ENCODE results near the gene NFIC. TPM values are rescaled to one million over a fixed set of nuclear protein-coding genes. Genes with fewer than 3 reads are reported as not detected.
"Not testable (repeated sequence)": the region's sequence is repeated elsewhere in the genome, so short reads cannot be mapped to it uniquely, and the experiment has no call there.

NFIC gene
- total RNA-seq, 4 donors from 2014 or later: 165 to 297 (median 211) TPM

- H3K27me3 ChIP-seq: no peaks in the 10 kb centered on the region
- peak overlapping the region; percentile 84 to 91 (median 89) for H3K27ac ChIP-seq (replicated peaks in 1 of 4)
- H3K9me3 ChIP-seq: no peaks in the 10 kb centered on the region
- intact Hi-C loops (cut with DNase I): no loop called here
- DNase-seq (ENCODE audit: extremely low spot score): no peak
- no peak overlapping the region for H3K4me3 ChIP-seq
- WGBS: 61% methylated on average over 10 of the region's 10 CpGs
- peaks cover 61 to 96% (median 83%) of the 10 kb centered on the region in 4 donors for H3K36me3 ChIP-seq
- TF ChIP-seq EP300 (IDR thresholded peaks at IDR 0.05) (no peak), POLR2A (IDR thresholded peaks at IDR 0.05; ENCODE audit: low read depth) (no peak), POLR2AphosphoS5 (IDR thresholded peaks at IDR 0.05) (no peak), CTCF (IDR thresholded peaks at IDR 0.05) (no peak)
- H3K4me1 ChIP-seq: peaks cover 17 to 68% (median 60%) of the 10 kb centered on the region in 4 donors
These were observed 85.1 kb downstream of the NFIC start for GRCh38 chr19:3451451-3451866.

GRCh38 chr19:3452171-3452941 is 86.0 kb downstream of the NFIC start:
- Histone ChIP-seq H3K27me3 (no peaks in the 10 kb centered on the region), H3K27ac (replicated peaks in 1 of 4) (peak overlapping the region; percentile 84 to 91 (median 89)), H3K4me3 (no peak overlapping the region), H3K4me1 (peaks cover 23 to 68% (median 63%) of the 10 kb centered on the region in 4 donors), H3K9me3 (no peaks in the 10 kb centered on the region), H3K36me3 (peaks cover 63 to 98% (median 87%) of the 10 kb centered on the region in 4 donors)
- intact Hi-C loops (cut with DNase I): no loop called here
- TF ChIP-seq POLR2A (IDR thresholded peaks at IDR 0.05; ENCODE audit: low read depth) (no peak), POLR2AphosphoS5 (IDR thresholded peaks at IDR 0.05) (no peak), CTCF (IDR thresholded peaks at IDR 0.05) (no peak), EP300 (IDR thresholded peaks at IDR 0.05) (no peak)
- 86% methylated on average over 37 of the region's 38 CpGs for WGBS
- no peak for DNase-seq (ENCODE audit: extremely low spot score)

GRCh38 chr19:3452942-3453214 is 86.5 kb downstream of the NFIC start:
- H3K9me3 ChIP-seq; H3K27me3 ChIP-seq; DNase-seq (ENCODE audit: extremely low spot score); intact Hi-C loops (cut with DNase I); H3K4me3 ChIP-seq: not testable (repeated sequence)
- Histone ChIP-seq H3K36me3 (peaks cover 58 to 98% (median 86%) of the 10 kb centered on the region in 4 donors), H3K4me1 (peaks cover 28 to 71% (median 64%) of the 10 kb centered on the region in 4 donors), H3K27ac (replicated peaks in 1 of 4) (peak overlapping the region; percentile 84 to 91 (median 89))
- 94% methylated on average over 10 of the region's 10 CpGs for WGBS

GRCh38 chr19:3453840-3454239 is 87.5 kb downstream of the NFIC start:
- H3K4me1 ChIP-seq: peaks cover 38 to 80% (median 73%) of the 10 kb centered on the region in 4 donors
- no peaks in the 10 kb centered on the region for H3K27me3 ChIP-seq
- peak in 1 of 2 donors; percentile 5 for TF ChIP-seq POLR2AphosphoS5 (IDR thresholded peaks at IDR 0.05)
- TF ChIP-seq POLR2A (IDR thresholded peaks at IDR 0.05; ENCODE audit: low read depth): no peak
- peaks cover 55 to 93% (median 83%) of the 10 kb centered on the region in 4 donors for H3K36me3 ChIP-seq
- DNase-seq (ENCODE audit: extremely low spot score): no peak
- no peaks in the 10 kb centered on the region for H3K9me3 ChIP-seq
- H3K27ac ChIP-seq (replicated peaks in 1 of 4): peak overlapping the region; percentile 84 to 91 (median 89)
- intact Hi-C loops (cut with DNase I): no loop called here
- H3K4me3 ChIP-seq: no peak overlapping the region
- 76% methylated on average over 6 of the region's 25 CpGs for WGBS

GRCh38 chr19:3454656-3455392 is 88.4 kb downstream of the NFIC start:
- Histone ChIP-seq H3K4me1 (peaks cover 48 to 90% (median 83%) of the 10 kb centered on the region in 4 donors), H3K27ac (replicated peaks in 1 of 4) (peak overlapping the region; percentile 84 to 91 (median 89)), H3K36me3 (peaks cover 45 to 83% (median 74%) of the 10 kb centered on the region in 4 donors), H3K4me3 (no peak overlapping the region), H3K9me3 (no peaks in the 10 kb centered on the region), H3K27me3 (no peaks in the 10 kb centered on the region)
- DNase-seq (ENCODE audit: extremely low spot score): no peak
- 90% methylated on average over 15 of the region's 15 CpGs for WGBS
- TF ChIP-seq POLR2AphosphoS5 (IDR thresholded peaks at IDR 0.05): no peak
- no peak for TF ChIP-seq POLR2A (IDR thresholded peaks at IDR 0.05; ENCODE audit: low read depth)
- no peak for TF ChIP-seq CTCF (IDR thresholded peaks at IDR 0.05)
- TF ChIP-seq EP300 (IDR thresholded peaks at IDR 0.05): no peak
- intact Hi-C loops (cut with DNase I): no loop called here
